ENCODE results near the gene KCNC4.

KCNC4 gene

GRCh38 chr1:110254604-110255391 is 44.7 kb downstream of the KCNC4 start:
- no peak for DNase-seq (ENCODE audit: low spot score)

- no peak for DNase-seq (ENCODE audit: low spot score)
These were observed 45.3 kb downstream of the KCNC4 start for GRCh38 chr1:110255392-110255787.

GRCh38 chr1:110258734-110259133 is 48.6 kb downstream of the KCNC4 start:
- no peak for DNase-seq (ENCODE audit: low spot score)

- no peak for DNase-seq (ENCODE audit: low spot score)
These were observed 49.7 kb downstream of the KCNC4 start for GRCh38 chr1:110259770-110260169.
